Fibroblast of upper back skin (primary cell): Measurements from ENCODE around the gene AKAP5.
"Not testable (repeated sequence)": the region's sequence is repeated elsewhere in the genome, so short reads cannot be mapped to it uniquely, and the experiment has no call there.

Source experiments
- DNase-seq: peaks from one replicate; pipeline ENCODE4 v3.0.0-alpha.2; 2013

The AKAP5 gene

GRCh38 chr14:64503434-64504309, 38.4 kb downstream of the AKAP5 start, which contains the start of gene ZBTB25:
Gene ZBTB25, minus strand, starts transcription at chr14:64503838. Its CDS starts 13,305 bp downstream, at chr14:64490533.
- peak; percentile 95 for DNase-seq

DNA sequence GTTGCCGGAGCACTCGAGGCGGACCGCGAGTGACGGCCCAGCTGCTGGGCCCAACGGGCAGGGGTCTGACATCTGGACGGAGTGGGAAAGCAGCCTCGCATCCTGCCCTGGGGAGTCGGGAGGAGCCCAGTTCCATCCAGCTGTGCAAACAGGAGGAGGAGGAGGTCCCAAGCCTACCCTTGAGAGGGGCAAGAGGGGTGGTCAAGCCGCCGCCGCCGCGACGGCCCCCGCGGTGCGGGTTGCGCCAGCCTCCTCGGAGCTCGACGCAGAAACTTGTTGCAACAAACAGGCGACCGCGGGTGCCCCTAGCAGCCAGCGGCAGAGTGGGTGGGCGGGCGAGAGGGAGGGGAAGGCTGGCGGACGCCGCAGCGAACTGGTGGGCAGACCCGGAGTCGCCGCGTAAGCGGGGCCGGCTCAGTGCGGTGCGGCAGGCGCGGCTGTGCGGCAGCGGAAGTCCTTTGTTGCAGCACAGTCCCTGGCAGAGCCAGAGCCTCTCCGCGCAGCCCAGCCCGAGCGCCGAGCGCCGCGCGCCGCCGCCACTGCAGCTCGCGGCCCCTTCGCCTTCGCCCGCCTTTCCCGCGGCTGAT, 39.1 kb downstream of the AKAP5 start, which contains the start of gene ZBTB1:
Gene ZBTB1, plus strand, starts transcription at position 461 of the 587 bp plus-strand sequence. CDS start 16,735 bp downstream, outside the sequence.
- peak; percentile 87 for DNase-seq

GRCh38 chr14:64504897-64505794, 39.8 kb downstream of the AKAP5 start:
- peak; percentile 89 for DNase-seq

- DNase-seq = no peak
These were observed 41.4 kb downstream of the AKAP5 start for GRCh38 chr14:64506721-64507120.

DNA sequence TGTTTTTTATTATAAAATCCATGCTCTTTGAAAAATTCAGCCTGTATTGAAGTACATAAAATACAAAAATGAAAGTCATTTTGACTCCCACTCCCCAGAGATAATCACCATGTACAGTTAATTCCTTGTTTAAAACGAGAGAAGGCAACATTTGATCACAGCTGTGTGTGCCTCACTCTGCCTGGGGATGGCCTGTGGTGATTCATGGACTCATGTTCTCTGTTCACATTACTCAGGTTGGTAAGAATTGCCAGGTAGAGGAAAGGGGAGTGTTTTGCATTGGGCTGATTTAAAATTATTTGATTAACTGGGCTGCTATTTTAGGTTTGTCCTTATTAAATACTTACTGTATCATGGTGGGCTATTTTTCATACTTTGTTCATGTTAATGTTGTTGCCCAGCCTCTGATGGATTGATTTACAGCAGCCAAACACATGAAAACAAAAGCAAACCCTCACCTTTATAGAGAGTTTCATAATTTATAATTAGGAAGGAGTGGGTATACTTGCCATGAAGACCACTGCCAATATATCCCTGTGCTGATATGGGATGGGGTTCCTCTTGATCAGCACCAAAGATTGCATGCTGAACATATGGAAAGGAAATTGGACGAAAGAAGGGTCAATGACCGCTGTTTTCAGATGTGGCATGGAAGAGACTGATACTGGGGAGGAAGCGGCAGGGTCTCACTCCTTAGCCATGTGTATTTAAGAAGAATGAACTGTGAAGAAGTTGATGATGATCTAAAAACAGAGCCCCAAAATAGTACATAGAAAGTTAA, 42.3 kb downstream of the AKAP5 start:
- DNase-seq = no peak

DNA sequence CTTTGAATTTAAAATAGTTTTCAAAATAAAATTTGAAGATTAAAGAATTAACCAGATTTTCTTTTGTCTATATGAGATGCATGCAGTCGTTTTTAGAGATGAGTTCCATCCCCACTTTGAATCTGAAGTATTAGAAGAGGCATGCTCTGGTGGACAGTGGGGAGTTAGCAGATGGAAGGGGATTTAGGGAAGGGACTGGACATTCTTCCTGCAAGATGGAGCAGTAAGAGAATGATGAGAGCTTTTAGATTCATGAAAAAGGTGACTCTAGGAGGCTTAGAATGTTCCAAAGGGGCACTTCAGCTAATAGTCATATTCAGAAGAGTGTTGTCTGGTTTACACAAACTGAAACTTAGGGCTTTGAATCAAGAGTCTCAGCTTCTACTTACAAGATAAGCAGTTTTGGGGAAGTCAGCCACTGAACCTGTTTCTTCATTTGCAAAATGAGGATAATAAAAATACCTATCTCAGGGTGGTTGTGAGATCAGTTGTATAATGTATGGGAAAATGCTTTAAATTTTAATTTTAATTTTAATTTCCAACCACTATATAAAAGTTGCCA, 43.0 kb downstream of the AKAP5 start:
- no peak for DNase-seq

DNA sequence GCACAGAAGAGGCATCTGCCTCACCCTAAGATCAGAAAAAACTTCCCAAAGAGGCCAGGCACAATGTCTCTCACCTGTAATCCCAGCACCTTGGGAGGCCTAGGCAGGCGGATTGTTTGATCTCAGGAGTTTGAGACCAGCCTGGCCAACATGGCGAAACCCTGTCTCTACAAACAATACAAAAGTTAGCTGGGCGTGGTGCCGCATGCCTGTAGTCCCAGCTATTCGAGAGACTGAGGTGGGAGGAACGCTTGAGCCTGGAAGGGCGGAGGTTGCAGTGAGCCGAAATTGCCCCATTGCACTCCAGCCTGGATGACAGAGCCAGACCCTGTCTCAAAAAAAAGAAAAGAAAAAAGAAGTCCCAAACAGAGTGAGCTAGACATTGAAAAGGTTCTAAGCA, 43.7 kb downstream of the AKAP5 start:
- no peak for DNase-seq

GRCh38 chr14:64510825-64511671, 45.7 kb downstream of the AKAP5 start:
- peak; percentile 62 for DNase-seq

GRCh38 chr14:64513271-64513670, 48.0 kb downstream of the AKAP5 start:
- no peak for DNase-seq

DNA sequence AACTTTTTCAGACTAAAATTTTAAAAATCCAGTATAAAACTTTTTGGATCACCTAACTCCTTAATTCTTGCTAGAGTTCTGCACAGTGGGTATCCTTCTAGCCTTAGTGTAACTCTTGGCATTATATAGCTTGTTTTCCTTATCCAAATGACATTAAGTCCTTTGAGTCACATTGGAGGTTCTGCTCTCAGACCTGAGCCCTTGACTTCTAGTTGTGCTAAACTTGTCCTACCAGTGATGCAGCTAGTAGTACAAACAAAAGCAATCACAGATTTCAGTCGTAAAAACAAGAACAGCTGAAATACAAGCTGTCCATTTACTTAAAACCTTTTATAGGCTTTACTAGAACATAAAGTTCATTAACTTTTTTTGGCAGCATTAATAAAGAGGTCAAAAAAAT, 49.8 kb downstream of the AKAP5 start:
- DNase-seq = no peak

DNA sequence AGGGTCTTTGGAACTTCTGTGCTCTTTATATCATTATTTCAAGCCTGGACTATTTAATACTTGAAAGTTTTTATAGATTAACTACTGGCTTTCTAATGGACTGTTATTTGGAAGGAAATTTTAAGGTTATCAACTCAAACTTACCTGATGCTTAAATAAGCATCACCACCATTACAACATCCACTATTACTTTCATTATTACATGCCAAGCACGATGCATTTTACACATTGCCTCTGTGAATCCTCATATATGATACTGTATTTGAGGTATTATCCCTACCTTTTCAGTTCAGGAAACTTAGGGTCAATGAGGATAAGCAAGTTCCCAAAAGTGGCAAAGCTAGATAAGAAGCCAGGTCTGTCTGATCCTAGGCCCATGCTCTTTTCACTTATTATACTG, 51.7 kb downstream of the AKAP5 start:
- no peak for DNase-seq

- not testable (repeated sequence) for DNase-seq
These were observed 52.4 kb downstream of the AKAP5 start for GRCh38 chr14:64517667-64518066.

DNA sequence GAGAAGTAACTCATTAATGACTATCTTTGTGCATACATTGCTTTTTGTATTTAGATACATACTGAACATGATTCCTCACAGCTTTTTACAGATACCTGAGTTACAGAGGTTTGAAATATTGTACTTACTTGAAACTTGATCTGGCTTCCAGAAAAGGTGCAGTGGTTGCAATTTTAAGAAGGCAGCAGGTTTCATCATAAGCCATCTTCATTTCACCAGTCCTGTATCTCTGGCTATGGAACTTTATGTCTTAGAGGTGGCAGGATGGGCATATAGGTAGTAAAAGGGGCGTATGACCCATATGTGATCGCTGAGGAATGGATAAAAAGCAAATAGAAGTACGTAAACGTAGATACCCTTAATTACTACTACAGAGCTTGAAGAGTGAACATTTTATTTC, 52.9 kb downstream of the AKAP5 start:
- no peak for DNase-seq

GRCh38 chr14:64520699-64521098, 55.4 kb downstream of the AKAP5 start:
- DNase-seq = no peak

DNA sequence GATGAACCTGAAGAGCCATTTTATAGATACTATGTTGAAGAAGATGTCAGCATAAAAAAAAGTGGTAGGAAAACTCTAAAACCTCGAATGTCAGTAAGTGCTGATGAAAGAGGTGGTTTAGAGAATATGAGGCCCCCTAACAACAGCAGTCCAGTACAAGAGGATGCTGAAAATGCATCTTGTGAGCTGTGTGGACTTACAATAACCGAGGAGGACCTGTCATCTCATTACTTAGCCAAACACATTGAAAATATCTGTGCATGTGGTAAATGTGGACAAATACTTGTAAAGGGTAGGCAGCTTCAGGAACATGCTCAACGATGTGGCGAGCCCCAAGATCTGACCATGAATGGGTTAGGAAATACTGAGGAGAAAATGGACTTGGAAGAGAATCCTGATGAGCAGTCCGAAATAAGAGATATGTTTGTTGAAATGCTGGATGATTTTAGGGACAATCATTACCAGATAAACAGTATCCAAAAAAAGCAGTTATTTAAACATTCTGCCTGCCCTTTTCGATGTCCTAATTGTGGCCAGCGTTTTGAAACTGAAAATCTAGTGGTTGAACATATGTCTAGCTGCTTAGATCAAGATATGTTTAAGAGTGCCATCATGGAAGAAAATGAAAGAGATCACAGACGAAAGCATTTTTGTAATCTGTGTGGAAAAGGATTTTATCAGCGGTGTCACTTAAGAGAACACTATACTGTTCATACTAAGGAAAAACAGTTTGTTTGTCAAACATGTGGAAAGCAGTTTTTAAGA, 57.5 kb downstream of the AKAP5 start:
- DNase-seq = no peak
